D341Med (cell line): ENCODE results near the gene SLC22A4.

Experiments
- DNase-seq: peaks from one replicate; pipeline ENCODE4 v3.0.0; 2012; ENCODE audit warnings: low spot score

The SLC22A4 gene

DNA sequence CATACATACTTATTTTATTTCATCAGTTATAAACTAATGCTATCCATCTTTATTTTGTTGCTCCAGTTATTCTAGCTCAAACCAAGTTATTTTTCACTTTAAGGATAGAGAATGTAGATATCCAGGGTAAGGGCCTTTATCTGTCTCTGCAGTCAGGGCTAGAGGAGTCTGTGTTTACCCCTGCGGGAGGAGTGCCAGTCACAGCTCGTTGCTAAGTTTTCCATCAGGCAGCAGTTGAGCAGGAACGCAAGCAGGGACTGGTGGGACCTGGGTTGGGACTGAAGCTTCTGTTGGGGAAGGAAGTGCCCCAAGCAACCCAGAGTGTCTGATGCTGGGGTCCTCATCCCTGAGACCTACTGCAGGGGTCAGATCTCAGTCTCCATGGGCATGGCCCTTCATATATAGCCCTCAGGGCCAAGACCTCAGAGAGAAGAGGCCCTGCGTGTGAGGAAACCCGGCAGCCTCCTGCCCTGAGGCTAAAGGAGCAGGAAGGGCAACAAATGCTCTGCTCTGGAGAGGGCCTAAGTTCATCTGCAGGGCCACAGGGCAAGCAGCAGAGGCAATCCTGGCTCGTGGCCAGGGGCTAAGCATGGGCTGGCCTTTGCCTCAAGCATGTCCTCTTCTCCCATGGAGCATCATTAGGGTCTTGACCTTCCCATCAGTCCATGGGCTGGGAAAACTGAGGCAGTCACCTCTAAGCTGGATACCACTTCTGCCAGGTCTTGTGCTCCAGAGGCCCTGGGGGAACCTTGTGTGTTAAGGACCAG is 6.6 kb downstream of the SLC22A4 start:
- no peak for DNase-seq

DNA sequence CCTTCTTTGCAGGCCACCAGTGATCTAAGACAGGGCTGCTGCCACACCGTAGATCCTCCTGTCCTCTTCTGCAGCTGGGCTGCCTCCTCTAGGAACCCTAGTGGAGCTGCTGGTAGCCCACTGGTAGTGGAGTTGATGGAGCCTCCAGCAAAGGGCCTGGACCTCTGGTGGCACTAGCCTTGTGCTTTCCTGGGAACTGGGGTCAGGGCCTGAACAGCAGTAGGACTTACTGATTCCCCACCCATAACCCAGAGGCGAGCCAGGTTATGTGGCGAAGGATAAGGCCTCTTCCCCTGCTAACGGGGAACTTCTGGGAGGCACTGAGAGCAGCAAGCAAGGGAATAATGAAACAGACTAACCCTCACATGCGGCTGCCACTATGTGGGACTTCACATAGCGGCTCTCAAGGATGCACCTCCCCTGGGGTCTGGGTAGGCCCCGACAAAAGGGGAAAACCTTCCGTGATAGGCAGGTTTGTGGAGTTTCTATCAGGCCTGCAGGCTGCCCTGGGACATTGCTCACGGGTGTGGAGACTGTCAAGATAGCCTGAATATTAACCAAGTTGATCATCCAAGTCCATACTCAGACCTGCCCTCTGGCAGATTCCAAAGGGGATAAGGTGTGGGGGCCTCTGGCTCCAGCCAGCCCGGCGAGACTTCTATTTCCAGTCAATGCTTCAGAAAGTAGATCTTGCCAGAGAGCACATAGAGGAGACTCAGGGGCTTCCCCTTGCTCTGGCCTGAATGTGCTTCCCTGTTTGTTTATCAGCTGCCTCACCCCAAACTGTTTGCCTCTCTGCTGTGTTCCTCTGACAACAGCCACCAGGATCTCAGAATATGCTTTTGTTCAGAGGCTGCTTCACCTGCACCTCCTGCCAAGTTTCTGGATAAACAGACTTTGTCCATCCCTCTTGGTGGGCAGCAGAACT is 7.4 kb downstream of the SLC22A4 start:
- DNase-seq = no peak

DNA sequence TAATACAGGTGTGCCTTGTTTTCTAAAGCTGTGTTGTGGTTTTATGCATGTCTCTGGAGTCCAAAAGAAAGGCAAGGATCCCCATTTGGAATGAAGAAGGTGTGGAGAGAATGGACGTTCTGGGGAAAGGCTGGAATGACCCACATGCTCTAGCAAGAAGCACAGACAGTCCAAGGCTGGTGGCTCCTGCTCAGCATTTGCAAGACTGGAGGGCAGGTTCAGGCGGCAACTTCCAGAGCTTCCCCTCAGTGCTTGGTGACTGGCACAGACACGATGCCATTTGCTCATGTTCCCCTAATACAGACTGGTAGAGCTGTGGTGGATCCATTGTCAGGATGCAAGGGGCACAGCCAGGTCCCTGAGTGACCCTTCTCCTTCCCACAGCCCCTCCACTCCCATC is 8.2 kb downstream of the SLC22A4 start:
- DNase-seq = no peak

DNA sequence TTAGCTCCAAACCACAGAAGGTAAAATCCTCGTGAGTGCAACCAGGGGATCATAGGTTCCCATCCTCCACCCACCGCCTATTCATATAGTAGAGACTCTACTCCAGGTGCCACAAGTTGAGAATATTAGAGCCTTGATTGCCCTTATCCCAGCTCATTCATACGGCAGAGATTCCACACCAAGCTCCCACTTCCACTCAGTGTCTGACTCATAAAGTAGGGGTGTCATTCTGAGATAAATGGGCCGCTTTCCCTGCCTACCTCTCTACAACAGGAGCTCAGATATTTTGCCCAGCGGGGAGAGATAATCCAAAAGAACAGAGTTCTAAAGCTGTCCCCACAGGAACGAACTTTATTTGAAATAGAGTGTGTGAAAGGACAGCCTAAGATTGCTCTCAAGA is 9.4 kb downstream of the SLC22A4 start:
- DNase-seq = no peak

DNA sequence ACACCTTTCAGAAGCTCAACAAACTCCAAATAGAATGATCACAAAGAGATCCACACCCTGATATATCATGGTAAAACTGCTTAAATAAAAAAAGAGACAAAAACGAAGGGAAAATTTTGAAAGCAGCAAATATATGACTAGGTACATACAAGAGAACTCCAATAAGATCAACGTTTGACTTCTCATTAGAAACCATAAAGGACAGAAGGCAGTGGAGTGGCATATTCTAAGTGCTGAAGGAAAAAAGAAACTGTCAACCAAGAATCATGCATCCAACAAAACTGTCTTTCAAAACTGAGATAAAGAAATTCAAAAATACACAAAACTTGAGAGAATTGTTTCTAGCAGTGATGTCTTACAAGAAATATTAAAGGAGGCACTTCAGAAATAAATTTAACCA is 11.2 kb downstream of the SLC22A4 start:
- no peak for DNase-seq

DNA sequence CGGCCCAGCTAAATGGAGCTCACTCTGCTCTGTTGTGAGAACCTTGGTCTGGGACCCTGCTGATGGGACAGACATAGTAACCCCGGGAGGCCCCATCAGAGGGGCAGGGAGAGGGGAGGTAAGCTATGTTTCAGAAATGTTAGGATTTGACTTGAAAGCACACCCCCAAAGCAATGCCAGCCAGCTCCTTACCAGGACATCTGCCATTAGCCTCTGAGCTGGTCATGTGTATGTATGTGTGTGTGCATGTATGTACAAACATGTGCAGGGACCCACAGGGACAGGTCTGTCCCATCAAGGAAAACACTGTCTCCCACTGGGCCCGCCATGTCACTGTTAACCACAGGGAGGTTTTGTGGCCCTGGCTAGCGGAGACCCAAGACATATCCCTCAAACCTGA is 14.5 kb downstream of the SLC22A4 start:
- DNase-seq = no peak

DNA sequence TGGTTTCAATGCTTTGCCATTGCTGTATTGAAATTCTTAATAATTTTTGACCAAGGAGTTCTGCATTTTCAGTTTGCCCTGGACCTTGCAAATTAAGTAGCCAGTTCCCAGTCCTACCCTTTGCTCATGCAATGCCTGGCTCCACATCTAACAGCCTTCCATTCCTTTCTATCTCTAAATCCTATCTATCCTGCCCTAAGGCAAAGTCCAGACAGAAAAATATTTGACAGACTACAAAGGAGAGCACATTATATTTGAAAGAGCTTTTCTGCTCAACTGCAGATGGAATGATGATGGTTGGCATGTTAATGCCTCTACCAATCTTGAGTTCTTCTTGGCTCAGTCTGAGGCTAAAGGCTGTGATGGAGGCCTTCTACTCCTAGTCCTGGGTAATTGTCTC is 15.5 kb downstream of the SLC22A4 start:
- DNase-seq = no peak

DNA sequence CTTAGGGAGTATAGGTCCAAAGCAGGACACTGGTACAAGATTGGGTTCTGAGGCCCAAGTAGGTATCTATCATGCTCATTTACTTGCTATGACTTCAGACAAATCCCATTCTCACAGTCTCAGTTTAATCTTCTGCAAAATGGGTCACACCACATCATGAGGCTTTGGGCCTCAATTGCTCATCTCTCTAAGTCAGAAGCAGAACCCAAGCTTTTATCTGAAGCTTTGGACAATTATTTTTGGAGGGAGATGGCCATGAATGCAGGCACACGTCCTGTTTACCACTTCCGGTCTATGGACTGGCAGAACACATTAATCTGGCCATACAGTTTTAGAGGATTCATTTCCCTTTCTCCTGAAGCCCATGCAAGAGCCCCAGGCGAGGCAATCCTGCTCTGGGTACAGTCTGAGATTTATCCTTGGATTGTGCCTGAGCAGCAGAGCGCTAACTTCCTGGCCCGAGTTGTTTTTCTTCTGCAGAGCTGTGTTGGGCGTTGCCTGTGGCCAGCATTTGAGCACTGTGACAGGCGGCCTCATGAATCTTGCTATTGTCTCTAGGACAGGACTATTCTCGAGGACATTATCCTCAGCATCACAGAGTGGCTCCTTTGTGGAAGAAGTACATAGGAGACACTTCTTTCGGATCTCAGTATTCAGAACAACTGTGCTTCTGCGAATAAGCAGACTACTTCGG is 16.1 kb downstream of the SLC22A4 start:
- DNase-seq = no peak

DNA sequence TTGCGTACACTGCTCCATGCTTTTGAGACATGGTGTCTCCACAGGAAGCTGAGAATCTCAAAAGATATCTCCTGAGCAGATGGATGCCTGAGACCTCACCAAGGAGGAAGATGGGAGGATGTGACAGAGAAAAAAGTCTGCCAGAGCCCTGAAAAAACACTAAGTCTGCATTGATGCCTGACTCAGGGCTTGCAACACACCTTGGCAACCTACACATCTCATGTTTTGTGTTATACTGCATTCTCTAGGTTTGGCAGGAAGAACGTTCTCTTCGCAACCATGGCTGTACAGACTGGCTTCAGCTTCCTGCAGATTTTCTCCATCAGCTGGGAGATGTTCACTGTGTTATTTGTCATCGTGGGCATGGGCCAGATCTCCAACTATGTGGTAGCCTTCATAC is 19.2 kb downstream of the SLC22A4 start:
- DNase-seq = no peak

DNA sequence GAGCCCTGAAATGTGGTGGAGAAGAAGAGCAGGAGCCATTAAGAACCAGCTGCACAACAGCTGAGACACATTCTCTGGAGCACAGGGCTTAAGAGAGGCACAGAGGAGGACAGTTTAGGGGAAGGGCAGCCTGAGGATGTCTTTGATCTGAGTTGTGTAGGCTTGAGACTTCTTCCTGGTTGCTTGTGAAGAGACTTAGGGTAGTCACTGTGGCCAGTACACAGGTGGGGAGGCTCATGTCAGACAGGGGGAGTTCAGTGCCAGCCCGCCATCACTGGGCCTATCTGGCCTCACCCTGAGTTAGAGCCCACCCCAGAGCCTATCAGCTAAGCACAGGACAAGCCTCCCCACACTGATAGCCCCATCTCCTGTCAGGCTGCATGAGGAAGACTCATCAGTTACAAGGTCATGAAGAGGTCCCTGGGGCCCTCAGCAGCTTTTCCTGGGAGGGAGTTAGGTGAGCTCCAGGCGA is 19.8 kb downstream of the SLC22A4 start:
- no peak for DNase-seq

DNA sequence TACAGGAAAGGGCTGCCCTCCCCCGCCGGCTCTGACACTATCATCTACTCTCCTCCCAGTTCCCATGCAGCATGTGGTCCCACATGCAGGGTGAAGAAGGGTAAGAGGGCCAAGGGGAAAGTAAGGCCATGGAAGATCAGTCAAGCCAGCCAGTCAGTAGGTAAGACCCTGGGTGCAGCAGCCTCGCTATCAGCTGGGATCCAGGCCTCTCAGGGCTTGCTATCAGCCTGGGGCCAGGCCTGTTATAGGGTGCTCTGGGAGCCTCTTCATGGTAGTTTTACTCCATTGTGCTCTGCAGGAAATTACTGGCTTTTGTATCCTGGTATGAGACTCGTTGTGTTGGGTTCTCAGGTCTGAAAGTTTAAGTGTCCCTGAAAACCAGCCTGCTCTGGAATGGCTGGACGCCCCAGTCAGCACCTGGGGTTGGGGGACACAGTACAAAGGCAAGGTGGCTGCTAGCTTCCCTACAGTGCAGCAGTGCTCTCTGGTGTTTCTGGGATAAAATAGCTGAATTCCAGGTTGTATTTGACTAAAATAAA is 21.4 kb downstream of the SLC22A4 start:
- no peak for DNase-seq

DNA sequence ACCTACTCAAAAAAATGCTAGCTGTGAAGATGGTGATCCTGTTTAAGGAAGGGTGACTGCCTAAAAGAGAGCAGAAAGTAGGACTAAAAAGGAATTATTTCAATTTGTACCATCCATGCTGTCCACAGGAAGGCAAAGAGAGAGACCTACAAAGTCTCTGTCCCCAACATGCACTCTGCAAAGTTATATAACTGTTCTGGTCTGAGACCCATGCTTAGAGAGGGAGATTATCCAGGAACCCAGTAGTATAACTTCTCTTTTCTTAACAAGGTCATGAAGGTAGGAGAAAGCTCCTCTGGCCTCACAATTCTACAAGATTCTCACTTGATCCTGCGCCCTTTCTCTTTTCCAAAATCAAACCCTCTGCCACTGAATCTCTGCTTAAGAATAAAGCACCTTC is 25.8 kb downstream of the SLC22A4 start:
- DNase-seq = no peak

DNA sequence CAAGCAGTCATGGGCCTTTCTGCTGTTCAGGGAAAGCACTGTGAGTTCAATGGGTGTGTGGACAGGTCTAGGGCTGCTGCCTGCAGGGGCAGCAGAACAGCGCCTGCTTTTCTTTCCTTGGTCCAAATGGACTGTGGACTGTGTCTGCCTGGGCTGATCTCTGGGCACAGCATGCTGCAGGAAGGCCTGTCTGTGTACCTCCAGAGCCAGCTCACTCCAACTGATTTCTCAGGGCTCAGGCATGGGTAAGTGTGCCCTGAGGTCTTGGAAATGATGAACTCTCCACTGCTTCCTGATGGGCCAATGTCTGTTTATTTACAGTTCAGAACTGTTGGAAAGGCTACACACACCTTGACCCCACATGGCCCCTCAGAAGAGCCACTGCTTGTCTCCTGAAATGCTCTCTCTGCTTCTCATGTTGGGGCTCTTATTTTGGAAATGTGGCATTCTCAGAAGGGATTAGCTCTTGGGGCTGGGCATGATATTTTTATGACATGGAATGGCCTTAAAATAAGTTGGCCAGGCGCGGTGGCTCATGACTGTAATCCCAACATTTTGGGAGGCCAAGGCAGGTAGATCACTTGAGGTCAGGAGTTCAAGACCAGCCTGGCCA is 27.0 kb downstream of the SLC22A4 start:
- no peak for DNase-seq

DNA sequence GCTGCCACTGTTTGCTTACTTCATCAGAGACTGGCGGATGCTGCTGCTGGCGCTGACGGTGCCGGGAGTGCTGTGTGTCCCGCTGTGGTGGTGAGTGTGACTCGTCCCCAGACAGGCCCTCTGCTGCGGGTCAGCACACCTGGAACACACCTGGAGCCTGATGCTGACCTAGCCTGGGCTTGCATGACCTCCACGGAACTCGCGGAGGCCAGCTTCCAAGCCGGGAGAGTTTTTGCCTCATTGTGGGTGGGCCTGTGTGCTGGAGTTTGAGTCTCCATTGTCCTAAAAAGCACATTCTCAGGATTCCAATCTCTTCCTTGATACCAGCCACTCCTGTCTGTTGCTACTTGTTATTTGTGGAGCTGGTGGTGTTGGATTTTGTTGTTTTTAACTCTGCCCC is 28.1 kb downstream of the SLC22A4 start:
- no peak for DNase-seq

DNA sequence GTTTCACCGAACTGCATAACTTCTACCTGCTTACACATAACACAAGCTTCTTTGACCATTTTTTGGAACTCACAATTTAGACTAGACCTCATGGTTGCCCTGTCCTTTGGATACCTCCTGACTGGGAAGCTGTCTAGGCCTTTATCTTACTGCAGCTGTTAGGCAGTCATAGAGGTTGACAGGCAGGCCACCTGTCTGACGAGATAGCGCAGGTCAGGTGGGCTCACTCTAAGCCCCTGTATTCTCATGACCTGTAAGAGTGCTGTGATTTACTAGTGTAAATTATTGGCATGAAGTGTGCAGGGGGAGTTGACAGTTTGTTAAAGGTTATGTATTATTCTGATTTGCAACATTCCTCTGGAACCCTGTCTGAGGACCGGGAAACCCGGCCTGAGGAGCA is 29.0 kb downstream of the SLC22A4 start:
- DNase-seq = no peak

DNA sequence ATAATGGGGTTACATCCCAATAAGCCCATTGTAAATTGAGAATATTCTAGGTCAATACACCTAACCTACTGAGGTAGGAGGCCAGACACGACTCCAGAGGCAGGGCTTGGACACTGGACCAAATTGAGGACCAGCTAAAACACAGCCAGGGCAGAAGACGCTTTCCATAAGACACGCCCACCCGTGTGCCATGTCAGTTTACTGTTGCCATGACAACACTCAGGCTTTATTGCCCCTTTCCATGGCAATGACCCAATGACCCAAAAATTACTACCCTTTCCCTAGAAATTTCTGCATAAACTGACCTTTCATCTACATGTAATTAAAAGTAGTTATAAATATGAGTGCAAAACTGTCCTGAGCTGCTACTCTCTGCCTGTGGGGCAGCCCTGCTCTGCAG is 31.5 kb downstream of the SLC22A4 start:
- DNase-seq = no peak

DNA sequence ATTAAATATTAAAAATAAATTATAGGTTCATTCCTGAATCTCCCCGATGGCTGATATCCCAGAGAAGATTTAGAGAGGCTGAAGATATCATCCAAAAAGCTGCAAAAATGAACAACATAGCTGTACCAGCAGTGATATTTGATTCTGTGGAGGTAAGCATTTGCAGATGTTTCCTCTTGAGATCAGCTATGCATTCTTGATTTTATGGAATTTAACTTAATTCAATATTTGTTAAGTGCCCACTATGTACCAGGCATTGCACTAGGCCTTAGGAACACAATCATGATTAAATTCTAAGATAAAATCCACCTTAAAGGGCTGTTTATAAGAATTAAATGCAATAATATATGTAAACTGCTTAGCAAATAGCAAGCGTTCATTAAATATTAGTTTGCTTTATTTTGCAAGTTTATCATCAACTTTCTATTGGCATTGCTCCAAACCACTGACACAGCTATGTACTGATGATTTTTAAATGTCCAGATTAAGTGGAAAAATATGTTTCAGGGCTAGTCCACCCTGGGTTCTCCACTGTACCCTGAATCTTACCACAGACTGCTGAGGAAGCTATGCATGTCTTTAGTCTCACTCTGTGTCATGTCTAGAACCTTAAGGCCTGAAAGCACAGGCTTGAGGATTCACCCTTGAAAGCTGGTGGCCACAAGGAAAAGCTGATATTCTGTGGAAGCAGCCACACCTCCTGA is 33.2 kb downstream of the SLC22A4 start:
- no peak for DNase-seq

DNA sequence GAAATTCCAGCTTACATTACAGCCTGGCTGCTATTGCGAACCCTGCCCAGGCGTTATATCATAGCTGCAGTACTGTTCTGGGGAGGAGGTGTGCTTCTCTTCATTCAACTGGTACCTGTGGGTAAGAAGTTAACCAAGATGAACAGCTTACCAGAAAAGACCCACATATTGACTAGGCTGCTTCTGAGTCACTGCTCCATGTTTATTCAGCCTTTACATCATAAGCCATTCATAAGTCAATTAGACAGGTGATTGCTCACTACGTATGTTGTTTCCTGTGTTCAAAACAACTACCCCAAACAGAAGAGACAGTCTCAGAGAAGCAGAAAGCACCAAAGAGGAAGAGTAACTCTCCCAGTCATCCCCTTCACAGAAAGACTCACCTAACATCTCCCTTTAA is 40.6 kb downstream of the SLC22A4 start:
- no peak for DNase-seq

DNA sequence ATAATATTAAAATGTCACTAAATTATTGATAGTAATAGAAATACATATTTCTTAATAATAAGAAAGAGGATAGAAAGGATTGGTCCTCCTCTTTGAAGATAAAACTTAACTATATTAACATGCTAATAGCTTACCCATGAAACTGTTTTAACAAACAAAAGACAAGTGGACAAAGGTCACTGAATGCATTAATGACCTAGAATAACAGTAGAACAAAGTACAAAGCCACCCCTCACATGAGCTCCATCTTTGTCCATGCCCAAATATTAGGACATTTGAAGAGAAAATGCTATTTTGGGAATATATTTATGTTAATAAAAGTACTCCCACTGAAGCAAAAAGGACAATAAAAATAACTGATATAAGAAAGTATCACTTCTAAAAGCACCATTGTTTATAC is 41.2 kb downstream of the SLC22A4 start:
- DNase-seq = no peak

DNA sequence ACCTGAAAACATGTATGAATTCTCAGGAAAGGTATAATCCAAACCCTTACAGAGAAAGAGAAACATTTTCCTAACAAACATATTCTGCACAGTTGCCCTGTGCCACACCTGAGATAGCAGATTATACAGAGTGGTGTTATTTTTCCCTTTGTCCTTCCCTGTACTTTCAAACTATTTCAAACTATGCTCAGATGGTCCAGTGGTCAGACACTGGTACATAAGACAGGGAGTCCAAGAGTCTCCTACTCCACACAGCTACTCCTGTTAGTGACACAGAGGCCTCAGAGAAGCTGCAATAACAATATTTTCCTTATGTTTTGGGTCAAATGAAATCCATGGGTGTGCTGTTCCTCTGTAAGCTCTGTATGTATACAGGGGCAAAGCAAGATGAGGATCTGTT is 45.3 kb downstream of the SLC22A4 start:
- no peak for DNase-seq
